Tibial nerve (tissue), 4 donors: ENCODE data around the gene POU3F3. TPM values are rescaled to one million over a fixed set of nuclear protein-coding genes. Genes with fewer than 3 reads are reported as not detected.

Source experiments
- DNase-seq, 2 donors: peaks; one replicate each; pipeline ENCODE4 v3.0.0-alpha.2; 2019; ENCODE audit warnings: low spot score in 2 of 2
- H3K27ac ChIP-seq, 4 donors: fragments of 200-600 bp; sonication (generic) in 3 of 4; one replicate each; pipeline ENCODE4 v1.5.1; 2017 to 2019; ENCODE audit warnings: mild to moderate bottlenecking in 1 of 4
- H3K27me3 ChIP-seq, 2 donors: fragments of 200-600 bp; sonication (generic) in 1 of 2; one replicate each; pipeline versions ENCODE4 v1.5.1 to v1.6.0; 2017 to 2019
- H3K36me3 ChIP-seq, 3 donors: fragments of 200-600 bp; sonication (generic); one replicate each; pipeline ENCODE4 v1.5.1; 2018 to 2019
- H3K4me1 ChIP-seq, 4 donors: fragments of 200-600 bp; sonication (generic) in 3 of 4; one replicate each; pipeline ENCODE4 v1.5.1; 2017 to 2019
- H3K4me3 ChIP-seq, 4 donors: fragments of 200-600 bp; sonication (generic) in 3 of 4; one replicate each; pipeline ENCODE4 v1.5.1; 2017 to 2019; ENCODE audit warnings: mild to moderate bottlenecking in 1 of 4, moderate library complexity in 1 of 4
- H3K9me3 ChIP-seq, 4 donors: fragments of 200-600 bp; sonication (generic) in 3 of 4; one replicate each; pipeline ENCODE4 v1.5.1; 2017 to 2019
- EP300 ChIP-seq, 2 donors: sonication (generic); formaldehyde crosslinking; IDR thresholded peaks; one replicate each; pipeline ENCODE4 v1.6.1; 2017; ENCODE audit warnings: antibody characterized with exemption in 2 of 2, mild to moderate bottlenecking in 1 of 2
- POLR2A ChIP-seq, 2 donors: fragments of 450-650 bp; IDR thresholded peaks; one replicate each; pipeline ENCODE4 v1.6.1; 2017; ENCODE audit warnings: antibody characterized with exemption in 2 of 2, mild to moderate bottlenecking in 2 of 2, moderate library complexity in 2 of 2
- WGBS, 2 donors: methylation state at CpG; one replicate each; pipeline ENCODE4 v1.1.5; 2018; 5-methylcytosine and 5-hydroxymethylcytosine counted together
- total RNA-seq, 4 donors: library from RNA; depleted of rRNA; stranded (reverse); fragments of >200 nt; gene quantifications; one replicate each; pipeline ENCODE4 v1.1.0, GENCODE V29; 2016
- TF ChIP-seq, protein P1 (sequence below), 5 experiments: fragments of 200-600 bp in 3 of 5; fragments of 450-650 bp in 2 of 5; sonication (generic) in 3 of 5; IDR thresholded peaks; one replicate each; pipeline ENCODE4 v1.5.1; 2016 to 2019; ENCODE audit warnings: antibody characterized with exemption in 5 of 5, mild to moderate bottlenecking in 3 of 5, moderate library complexity in 2 of 5

POU3F3 gene
- total RNA-seq, 4 donors from 2014 or later, result not detected

DNA sequence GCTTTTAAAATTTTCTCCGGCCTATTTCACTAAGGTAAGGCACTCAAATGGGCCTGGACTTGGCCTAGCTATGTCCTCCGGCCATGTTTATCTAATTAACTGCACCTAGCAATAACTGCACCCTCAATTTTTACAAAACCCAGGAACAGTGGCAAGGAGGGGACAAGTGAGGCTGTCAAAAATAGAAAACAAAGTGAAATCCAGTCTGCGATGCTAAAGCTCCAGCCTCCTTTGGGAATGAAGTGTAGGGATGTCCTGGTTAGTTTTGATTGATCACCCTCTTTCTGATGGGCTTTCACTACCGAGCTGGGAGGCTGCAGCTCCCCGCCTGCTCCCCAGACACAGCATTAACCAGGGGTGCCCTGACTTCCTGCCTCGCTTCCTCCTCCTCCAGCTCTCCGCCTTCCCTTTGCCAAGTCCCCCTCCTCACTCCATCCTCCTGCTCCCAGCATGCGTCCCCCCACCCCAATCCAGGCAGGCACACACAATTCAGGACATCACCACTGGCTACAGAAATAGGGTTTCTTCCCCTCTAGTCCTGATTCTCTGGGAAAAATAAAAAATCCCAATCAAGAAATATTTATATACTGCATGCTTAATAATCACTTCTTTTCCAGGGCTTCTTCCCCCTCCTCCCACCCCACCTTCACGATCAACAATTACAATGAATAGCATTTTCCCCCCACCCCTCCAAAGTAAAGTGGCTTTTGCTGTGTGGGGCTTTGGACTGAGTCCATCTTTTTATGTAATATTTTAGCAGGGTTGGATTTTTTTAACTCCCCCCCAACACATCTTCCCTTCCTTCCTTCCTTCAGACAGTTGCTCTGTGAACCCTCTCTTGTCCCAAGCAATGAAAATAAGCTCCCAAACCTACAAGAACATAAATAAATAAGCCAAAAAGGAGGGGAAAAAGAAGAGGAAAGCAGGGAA lies 3.3 kb upstream of the POU3F3 start:
- WGBS, 2 donors, result 11 to 17% methylated on average over 9 of the region's 9 CpGs
- Histone ChIP-seq H3K9me3 (no peaks in the 10 kb centered on the region), H3K27me3 (peaks cover 2 to 93% of the 10 kb centered on the region in 2 donors), H3K27ac (no peak overlapping the region), H3K36me3 (no peaks in the 10 kb centered on the region), H3K4me3 (no peak overlapping the region), H3K4me1 (peaks cover 0 to 47% (median 18%) of the 10 kb centered on the region in 4 donors)
- DNase-seq, result no peak
- no peak for TF ChIP-seq EP300 (IDR thresholded peaks at IDR 0.05)

DNA sequence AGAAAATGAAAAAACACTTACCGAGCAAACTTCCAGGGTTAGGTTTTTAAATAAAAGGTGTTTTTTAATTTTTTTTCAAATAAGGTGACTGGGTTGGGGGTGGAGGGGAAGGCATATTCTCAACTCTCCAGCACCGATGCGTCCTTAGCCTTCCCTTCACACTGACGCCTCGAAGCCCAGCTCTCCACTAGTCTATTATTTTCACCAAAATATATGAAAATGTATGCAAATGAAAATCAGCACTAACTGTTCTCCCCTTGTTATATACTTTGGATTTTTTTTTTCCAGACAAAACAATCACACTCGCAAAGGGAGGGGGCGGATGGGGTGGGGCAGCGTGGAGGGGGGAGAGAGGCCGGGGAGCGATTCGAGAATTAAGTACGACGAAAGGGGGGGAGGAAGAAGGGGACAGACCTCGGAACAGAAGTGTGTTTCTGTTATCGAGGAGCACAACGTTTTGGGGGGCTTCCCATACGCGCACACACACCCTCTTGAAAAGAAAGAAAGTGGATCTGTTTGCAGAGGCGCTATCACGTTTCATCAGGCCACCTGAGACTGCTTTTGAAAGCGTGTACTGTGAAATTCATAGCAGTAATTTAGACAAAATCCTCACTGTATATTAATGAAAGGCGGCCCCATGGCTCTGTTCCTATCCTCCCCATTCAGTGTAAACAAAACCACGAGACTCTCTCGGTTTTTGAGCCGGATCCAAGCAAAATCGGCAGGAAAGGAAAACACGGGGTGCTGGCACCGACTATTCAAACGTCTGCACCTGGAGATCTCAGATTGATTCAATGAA lies 2.4 kb upstream of the POU3F3 start:
- Histone ChIP-seq H3K27me3 (peaks cover 2 to 88% of the 10 kb centered on the region in 2 donors), H3K27ac (no peak overlapping the region), H3K4me1 (peaks cover 0 to 51% (median 18%) of the 10 kb centered on the region in 4 donors), H3K9me3 (no peaks in the 10 kb centered on the region), H3K4me3 (no peak overlapping the region), H3K36me3 (no peaks in the 10 kb centered on the region)
- no peak for DNase-seq
- TF ChIP-seq, protein P1, sequence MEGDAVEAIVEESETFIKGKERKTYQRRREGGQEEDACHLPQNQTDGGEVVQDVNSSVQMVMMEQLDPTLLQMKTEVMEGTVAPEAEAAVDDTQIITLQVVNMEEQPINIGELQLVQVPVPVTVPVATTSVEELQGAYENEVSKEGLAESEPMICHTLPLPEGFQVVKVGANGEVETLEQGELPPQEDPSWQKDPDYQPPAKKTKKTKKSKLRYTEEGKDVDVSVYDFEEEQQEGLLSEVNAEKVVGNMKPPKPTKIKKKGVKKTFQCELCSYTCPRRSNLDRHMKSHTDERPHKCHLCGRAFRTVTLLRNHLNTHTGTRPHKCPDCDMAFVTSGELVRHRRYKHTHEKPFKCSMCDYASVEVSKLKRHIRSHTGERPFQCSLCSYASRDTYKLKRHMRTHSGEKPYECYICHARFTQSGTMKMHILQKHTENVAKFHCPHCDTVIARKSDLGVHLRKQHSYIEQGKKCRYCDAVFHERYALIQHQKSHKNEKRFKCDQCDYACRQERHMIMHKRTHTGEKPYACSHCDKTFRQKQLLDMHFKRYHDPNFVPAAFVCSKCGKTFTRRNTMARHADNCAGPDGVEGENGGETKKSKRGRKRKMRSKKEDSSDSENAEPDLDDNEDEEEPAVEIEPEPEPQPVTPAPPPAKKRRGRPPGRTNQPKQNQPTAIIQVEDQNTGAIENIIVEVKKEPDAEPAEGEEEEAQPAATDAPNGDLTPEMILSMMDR (IDR thresholded peaks at IDR 0.05), result no peak
- TF ChIP-seq EP300 (IDR thresholded peaks at IDR 0.05) (no peak), POLR2A (IDR thresholded peaks at IDR 0.05) (no peak)
- WGBS, 2 donors, result 4 to 5% methylated on average over 29 of the region's 29 CpGs

DNA sequence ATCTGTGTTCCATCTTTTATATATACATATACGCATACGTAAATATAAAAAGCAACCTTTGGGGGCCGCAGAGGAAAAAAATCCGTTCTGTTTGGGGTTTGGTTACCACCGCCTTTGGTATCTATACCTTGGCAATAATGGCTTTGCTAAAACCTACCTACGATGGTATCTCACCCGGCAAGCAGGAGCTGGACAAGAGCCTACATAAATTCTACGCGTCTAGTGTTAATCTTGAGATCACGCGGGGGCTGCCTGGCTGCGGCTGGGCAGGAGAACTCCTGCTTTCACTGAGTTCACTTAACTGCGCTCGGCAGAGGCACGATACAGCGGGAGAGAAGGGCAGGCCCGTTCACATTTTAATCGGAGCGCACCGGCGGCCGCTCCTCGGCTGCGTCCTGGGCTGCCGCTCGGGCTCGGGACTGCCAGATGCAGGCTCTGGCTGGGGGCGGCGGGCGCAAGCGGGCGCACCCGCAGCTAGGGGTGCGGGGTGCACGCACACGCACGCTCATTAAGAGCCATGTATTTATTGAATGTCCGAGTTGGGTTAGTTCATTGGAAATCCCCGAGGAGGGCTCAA lies 1.7 kb upstream of the POU3F3 start:
- H3K36me3 ChIP-seq, result no peaks in the 10 kb centered on the region
- H3K9me3 ChIP-seq, result no peaks in the 10 kb centered on the region
- H3K4me1 ChIP-seq, result peaks cover 0 to 57% (median 19%) of the 10 kb centered on the region in 4 donors
- TF ChIP-seq EP300 (IDR thresholded peaks at IDR 0.05), result peak in 1 of 2 donors; percentile 69
- no peak for TF ChIP-seq POLR2A (IDR thresholded peaks at IDR 0.05)
- H3K27me3 ChIP-seq, result peaks cover 2 to 87% of the 10 kb centered on the region in 2 donors
- DNase-seq, result no peak
- peak overlapping the region; percentile 7 to 49 (median 30) for H3K4me3 ChIP-seq
- no peak overlapping the region for H3K27ac ChIP-seq
- WGBS, 2 donors, result 4% methylated on average over 39 of the region's 39 CpGs

DNA sequence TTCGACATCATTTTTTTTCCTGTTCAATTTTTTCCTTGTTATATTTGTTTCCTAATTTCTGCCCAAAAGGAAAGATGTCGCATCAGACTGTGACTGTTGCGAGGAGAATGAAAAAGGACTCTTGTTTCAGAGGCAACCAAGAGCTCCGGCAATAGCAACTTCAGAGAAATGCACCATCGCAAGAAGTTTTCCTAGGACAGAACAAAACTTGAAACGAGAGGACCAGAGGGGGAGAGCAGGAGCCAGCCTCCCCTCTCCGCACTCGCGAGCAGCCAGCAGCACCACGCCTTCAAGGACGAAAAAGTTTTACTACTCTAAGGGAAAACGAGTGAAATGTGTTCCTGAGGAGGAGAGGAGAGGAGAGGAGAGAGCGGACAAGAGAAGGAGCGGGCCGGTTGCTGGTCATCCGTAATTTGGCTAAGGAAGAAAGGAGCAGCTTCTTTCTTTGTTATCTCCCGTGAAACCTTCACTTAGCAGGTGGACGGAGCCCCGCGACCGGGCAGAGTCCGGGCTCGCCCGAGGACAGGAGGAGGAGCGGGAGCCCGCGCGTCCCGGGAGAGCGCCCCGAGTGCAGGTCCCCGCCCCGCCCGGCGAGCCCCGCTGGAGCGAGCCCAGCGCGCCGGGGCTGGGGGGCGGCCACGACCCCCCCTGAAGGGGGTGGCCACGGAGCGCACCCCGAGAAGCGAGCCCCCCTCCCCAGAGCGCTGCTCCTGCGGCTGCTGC lies 744 bp downstream of the POU3F3 start:
- 5% methylated on average over 28 to 29 of the region's 48 CpGs for WGBS, 2 donors
- H3K27me3 ChIP-seq, result peaks cover 3 to 87% of the 10 kb centered on the region in 2 donors
- H3K27ac ChIP-seq, result no peak overlapping the region
- no peaks in the 10 kb centered on the region for H3K9me3 ChIP-seq
- no peaks in the 10 kb centered on the region for H3K36me3 ChIP-seq
- DNase-seq, result no peak
- no peak for TF ChIP-seq EP300 (IDR thresholded peaks at IDR 0.05)
- peaks cover 0 to 61% (median 23%) of the 10 kb centered on the region in 4 donors for H3K4me1 ChIP-seq
- H3K4me3 ChIP-seq, result peak overlapping the region in 1 of 4 donors; percentile 49

DNA sequence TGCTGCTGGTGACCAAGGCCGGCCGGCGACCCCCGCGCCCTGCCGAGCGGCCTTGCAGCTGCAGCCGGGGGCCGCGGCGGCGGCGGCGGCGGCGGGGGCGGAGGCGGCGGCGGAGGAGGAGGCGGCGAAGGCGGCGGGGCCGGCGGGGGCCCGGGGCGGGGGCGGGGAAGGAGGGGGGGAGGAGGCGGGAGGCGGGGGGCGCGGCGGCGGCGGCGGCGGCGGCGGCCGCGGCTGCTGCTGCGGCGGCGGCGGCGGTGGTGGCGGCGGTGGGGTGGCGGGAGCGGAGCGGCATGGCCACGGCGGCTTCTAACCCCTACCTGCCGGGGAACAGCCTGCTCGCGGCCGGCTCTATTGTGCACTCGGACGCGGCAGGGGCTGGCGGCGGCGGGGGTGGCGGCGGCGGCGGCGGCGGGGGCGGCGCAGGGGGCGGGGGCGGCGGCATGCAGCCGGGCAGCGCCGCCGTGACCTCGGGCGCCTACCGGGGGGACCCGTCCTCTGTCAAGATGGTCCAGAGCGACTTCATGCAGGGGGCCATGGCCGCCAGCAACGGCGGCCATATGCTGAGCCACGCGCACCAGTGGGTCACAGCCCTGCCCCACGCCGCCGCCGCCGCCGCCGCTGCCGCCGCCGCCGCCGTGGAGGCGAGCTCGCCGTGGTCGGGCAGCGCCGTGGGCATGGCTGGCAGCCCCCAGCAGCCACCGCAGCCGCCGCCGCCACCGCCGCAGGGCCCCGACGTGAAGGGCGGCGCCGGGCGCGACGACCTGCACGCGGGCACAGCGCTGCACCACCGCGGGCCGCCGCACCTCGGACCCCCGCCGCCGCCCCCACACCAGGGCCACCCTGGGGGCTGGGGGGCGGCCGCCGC lies 1.5 kb downstream of the POU3F3 start:
- Histone ChIP-seq H3K9me3 (no peaks in the 10 kb centered on the region), H3K36me3 (no peaks in the 10 kb centered on the region), H3K4me3 (peak overlapping the region in 1 of 4 donors; percentile 24), H3K27ac (no peak overlapping the region), H3K27me3 (peaks cover 3 to 87% of the 10 kb centered on the region in 2 donors), H3K4me1 (peaks cover 0 to 56% (median 23%) of the 10 kb centered on the region in 4 donors)
- WGBS, 2 donors, result 2% methylated on average over 22 of the region's 135 CpGs; no CpG with 5 or more reads in 1 of the 2 donors
- TF ChIP-seq EP300 (IDR thresholded peaks at IDR 0.05) (no peak), POLR2A (IDR thresholded peaks at IDR 0.05) (no peak)
- TF ChIP-seq, protein P1 (IDR thresholded peaks at IDR 0.05), result no peak
- DNase-seq, result no peak
